Colonic mucosa (tissue), 4 donors: ENCODE data around the gene UBE3B. TPM values are rescaled to one million over a fixed set of nuclear protein-coding genes. Genes with fewer than 3 reads are reported as not detected.

Experiments used
- DNase-seq: peaks from one replicate; pipeline ENCODE4 v3.0.0-alpha.2; 2020
- H3K27ac ChIP-seq: fragments of 200-600 bp; one replicate; pipeline ENCODE4 v1.8.0; 2021
- H3K27me3 ChIP-seq: fragments of 200-600 bp; one replicate; pipeline ENCODE4 v1.8.0; 2021
- H3K36me3 ChIP-seq: fragments of 200-600 bp; one replicate; pipeline ENCODE4 v1.8.0; 2021
- H3K4me1 ChIP-seq: fragments of 200-600 bp; one replicate; pipeline ENCODE4 v1.8.0; 2021; ENCODE audit warnings: mild to moderate bottlenecking
- H3K4me3 ChIP-seq: fragments of 200-600 bp; one replicate; pipeline ENCODE4 v1.8.0; 2021
- H3K9ac ChIP-seq, 2 donors: one replicate each; pipeline ENCODE4 v1.7.0; 2013; ENCODE audit warnings: control low read depth in 2 of 2, low read depth in 2 of 2, low read length in 2 of 2
- H3K9me3 ChIP-seq: fragments of 200-600 bp; one replicate; pipeline ENCODE4 v1.8.0; 2021
- CTCF ChIP-seq: fragments of 200-600 bp; IDR thresholded peaks from one replicate; pipeline ENCODE4 v1.8.0; 2022; ENCODE audit warnings: antibody characterized with exemption, mild to moderate bottlenecking
- intact Hi-C: fragments of 100-400 bp; cut with DNase I; formaldehyde crosslinking; loops from one replicate; pipeline ENCODE4 v1.14.1; 2022
- total RNA-seq, 2 donors: library from RNA; stranded (reverse); fragmentation: NEBNext Ultra II Directional in 1 of 2; extraction: Animal tissue kit (Norgen Biotek cat#: 25700) in 1 of 2; gene quantifications; one replicate each; pipeline ENCODE4 v1.2.1, GENCODE V29; 2021
- donor health status: healthy.
- donor health status: DM: no; HTN: no; CAD: no.
- donor health status: DM: no; HTN: no; CAD: no.

UBE3B gene
- total RNA-seq, 2 donors from 2014 or later: 44.6 to 52.0 TPM

- Histone ChIP-seq H3K4me3 (no peak overlapping the region), H3K9ac (no peak overlapping the region), H3K9me3 (no peaks in the 10 kb centered on the region), H3K4me1 (peaks cover 3% of the 10 kb centered on the region), H3K36me3 (no peaks in the 10 kb centered on the region), H3K27ac (no peak overlapping the region), H3K27me3 (peaks cover 9% of the 10 kb centered on the region)
- intact Hi-C loops: no loop called here
- no peak for TF ChIP-seq CTCF
- DNase-seq: no peak
These were observed 80.4 kb downstream of the UBE3B start for GRCh38 chr12:109557805-109558204.

DNA sequence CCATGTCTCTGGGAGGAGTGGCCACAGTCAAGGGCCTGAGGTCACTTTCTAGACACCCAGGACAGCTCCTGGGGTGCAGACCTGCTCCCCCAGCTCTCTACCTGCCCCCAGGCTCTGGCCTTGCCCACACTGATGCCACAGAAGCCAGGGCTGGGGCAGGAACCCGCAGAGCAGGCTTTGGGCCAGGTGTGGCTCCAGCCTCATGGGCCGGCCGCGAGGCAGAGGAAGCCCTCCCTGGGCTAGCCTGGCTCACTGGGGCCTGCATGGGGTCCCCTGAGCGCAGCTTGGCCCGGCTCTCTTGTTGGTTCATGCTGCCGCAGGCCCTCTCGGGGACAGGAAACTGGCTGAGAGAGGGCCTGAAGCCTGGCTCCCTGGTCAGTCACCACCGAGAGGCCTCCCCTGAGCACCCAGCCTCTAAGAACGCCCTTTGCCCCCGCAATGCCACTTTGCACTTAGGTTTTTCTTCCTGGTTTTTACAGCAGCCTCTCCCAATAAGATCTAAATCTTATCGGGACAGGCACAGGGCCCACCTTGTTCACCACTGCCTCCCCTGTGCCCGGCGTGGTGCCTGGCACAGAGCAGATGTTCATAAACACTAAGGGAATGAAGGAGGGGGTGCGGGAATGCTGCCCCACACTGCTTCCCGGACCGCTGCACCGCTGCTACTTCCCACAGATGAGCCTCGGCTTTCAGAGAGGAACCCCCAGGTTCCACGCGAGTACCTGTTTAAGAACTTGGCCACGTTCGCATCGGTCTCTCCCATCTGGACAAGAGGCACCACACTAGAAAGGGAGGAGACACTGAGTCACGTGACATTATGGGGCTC lies 81.2 kb downstream of the UBE3B start:
- Histone ChIP-seq H3K27ac (peak overlapping the region; percentile 50), H3K36me3 (no peaks in the 10 kb centered on the region)

GRCh38 chr12:109559200-109559505 lies 81.7 kb downstream of the UBE3B start:
- no peak for TF ChIP-seq CTCF
- no peak for DNase-seq
- no peaks in the 10 kb centered on the region for H3K36me3 ChIP-seq

More for the DNA sequence above, 81.2 kb downstream of the UBE3B start:
- Histone ChIP-seq H3K9me3 (no peaks in the 10 kb centered on the region), H3K4me1 (peaks cover 3% of the 10 kb centered on the region), H3K4me3 (no peak overlapping the region), H3K9ac (peak overlapping the region; percentile 6 to 26), H3K27me3 (peaks cover 1% of the 10 kb centered on the region)
- intact Hi-C loops: no loop called here
- DNase-seq: peak; percentile 68
- no peak for TF ChIP-seq CTCF

GRCh38 chr12:109559601-109560000 lies 82.2 kb downstream of the UBE3B start:
- intact Hi-C loops: no loop called here
- H3K36me3 ChIP-seq: no peaks in the 10 kb centered on the region

More at GRCh38 chr12:109559200-109559505, 81.7 kb downstream of the UBE3B start:
- H3K27me3 ChIP-seq: no peaks in the 10 kb centered on the region
- peak overlapping the region; percentile 50 for H3K27ac ChIP-seq
- intact Hi-C loops: no loop called here
- H3K4me3 ChIP-seq: no peak overlapping the region
- peak overlapping the region in 1 of 2 donors; percentile 6 for H3K9ac ChIP-seq
- H3K9me3 ChIP-seq: no peaks in the 10 kb centered on the region
- peaks cover 3% of the 10 kb centered on the region for H3K4me1 ChIP-seq

More at GRCh38 chr12:109559601-109560000, 82.2 kb downstream of the UBE3B start:
- Histone ChIP-seq H3K27ac (no peak overlapping the region), H3K4me1 (peaks cover 3% of the 10 kb centered on the region), H3K4me3 (no peak overlapping the region), H3K27me3 (no peaks in the 10 kb centered on the region), H3K9ac (no peak overlapping the region), H3K9me3 (no peaks in the 10 kb centered on the region)
- no peak for TF ChIP-seq CTCF
- DNase-seq: no peak
